H9 (cell line): Measurements from ENCODE around the gene BBS1. TPM values are rescaled to one million over a fixed set of nuclear protein-coding genes. Genes with fewer than 3 reads are reported as not detected.
A peak's percentile ranks its signal among the peaks of the same experiment; 100 is the strongest.

Experiments
- DNase-seq: peaks from one replicate; pipeline ENCODE4 v3.0.0-alpha.2; 2017
- H2AFZ ChIP-seq: one replicate; pipeline ENCODE4 v1.6.1; 2013; ENCODE audit warnings: mild to moderate bottlenecking, low read length, control low read depth, moderate library complexity
- H2AK5ac ChIP-seq: 2 replicates; pipeline ENCODE4 v1.6.1; 2013; ENCODE audit warnings: low read length, control low read depth, mixed read lengths; ENCODE audit not compliant: insufficient read length
- H2BK120ac ChIP-seq: one replicate; pipeline ENCODE4 v1.6.1; 2013; ENCODE audit warnings: low read depth, mild to moderate bottlenecking, low read length, control low read depth, inconsistent platforms; ENCODE audit not compliant: poor library complexity, severe bottlenecking
- H2BK12ac ChIP-seq: 2 replicates; pipeline ENCODE4 v1.6.1; 2013; ENCODE audit warnings: low read length, control low read depth, mixed read lengths, low read depth; ENCODE audit not compliant: insufficient read length
- H2BK15ac ChIP-seq: 2 replicates; pipeline ENCODE4 v1.6.1; 2013; ENCODE audit warnings: low read depth, low read length, control low read depth
- H2BK20ac ChIP-seq: one replicate; pipeline ENCODE4 v1.6.1; 2013; ENCODE audit warnings: low read depth, mild to moderate bottlenecking, low read length, control low read depth, inconsistent platforms; ENCODE audit not compliant: poor library complexity, severe bottlenecking
- H2BK5ac ChIP-seq: 2 replicates; pipeline ENCODE4 v1.6.1; 2013; ENCODE audit warnings: low read length, control low read depth, mixed read lengths; ENCODE audit not compliant: insufficient read length
- H3K14ac ChIP-seq: 2 replicates; pipeline ENCODE4 v1.6.1; 2013; ENCODE audit warnings: low read length, control low read depth; ENCODE audit not compliant: insufficient read depth
- H3K18ac ChIP-seq: 2 replicates; pipeline ENCODE4 v1.6.1; 2013; ENCODE audit warnings: low read depth, mild to moderate bottlenecking, mixed read lengths, low read length, control low read depth; ENCODE audit not compliant: insufficient read length
- H3K23ac ChIP-seq: 2 replicates; pipeline ENCODE4 v1.6.1; 2013; ENCODE audit warnings: low read length, control low read depth, mixed read lengths, low read depth; ENCODE audit not compliant: insufficient read length
- H3K23me2 ChIP-seq: 2 replicates; pipeline ENCODE4 v1.6.1; 2013; ENCODE audit warnings: low read depth, mild to moderate bottlenecking, mixed read lengths, low read length, control low read depth; ENCODE audit not compliant: insufficient read length, poor library complexity, severe bottlenecking
- H3K27ac ChIP-seq: 2 replicates; pipeline ENCODE4 v1.5.1; 2013; ENCODE audit warnings: low read length, control low read depth, mixed read lengths, low read depth; ENCODE audit not compliant: insufficient read length
- H3K27me3 ChIP-seq: 2 replicates; pipeline ENCODE4 v1.6.1; 2013; ENCODE audit warnings: low read length, control low read depth, inconsistent platforms; ENCODE audit not compliant: insufficient read depth
- H3K4ac ChIP-seq: 2 replicates; pipeline ENCODE4 v1.6.1; 2013; ENCODE audit warnings: low read depth, mild to moderate bottlenecking, control low read depth, inconsistent platforms, low read length, moderate library complexity
- H3K4me1 ChIP-seq: 2 replicates; pipeline ENCODE4 v1.6.1; 2013; ENCODE audit warnings: low read length, control low read depth, inconsistent platforms; ENCODE audit not compliant: insufficient read depth
- H3K4me2 ChIP-seq: 2 replicates; pipeline ENCODE4 v1.6.1; 2013; ENCODE audit warnings: low read length, control low read depth, mixed read lengths; ENCODE audit not compliant: insufficient read length, insufficient read depth
- H3K56ac ChIP-seq: 2 replicates; pipeline ENCODE4 v1.6.1; 2013; ENCODE audit warnings: low read depth, mild to moderate bottlenecking, mixed read lengths, low read length, control low read depth; ENCODE audit not compliant: insufficient read length
- H3K79me1 ChIP-seq: 2 replicates; pipeline ENCODE4 v1.6.1; 2013; ENCODE audit warnings: low read depth, mild to moderate bottlenecking, moderate library complexity, low read length, control low read depth, inconsistent platforms; ENCODE audit not compliant: insufficient read depth, poor library complexity, severe bottlenecking
- H3K79me2 ChIP-seq: 2 replicates; pipeline ENCODE4 v1.6.1; 2013; ENCODE audit warnings: low read length, control low read depth, inconsistent platforms; ENCODE audit not compliant: insufficient read depth
- H3K9ac ChIP-seq: 2 replicates; pipeline ENCODE4 v1.6.1; 2013; ENCODE audit warnings: low read length, control low read depth, mixed read lengths; ENCODE audit not compliant: insufficient read length; ENCODE audit errors: extremely low read depth
- H3K9me3 ChIP-seq: one replicate; pipeline ENCODE4 v1.6.1; 2013; ENCODE audit warnings: low read depth, low read length, inconsistent platforms; ENCODE audit not compliant: control insufficient read depth
- H3T11ph ChIP-seq: one replicate; pipeline ENCODE4 v1.6.1; 2013; ENCODE audit warnings: mild to moderate bottlenecking, low read length, control low read depth, inconsistent platforms
- H4K20me1 ChIP-seq: one replicate; pipeline ENCODE4 v1.6.1; 2013; ENCODE audit not compliant: control insufficient read depth, insufficient read length, insufficient read depth
- H4K5ac ChIP-seq: 2 replicates; pipeline ENCODE4 v1.6.1; 2013; ENCODE audit warnings: low read depth, mild to moderate bottlenecking, mixed read lengths, low read length, control low read depth; ENCODE audit not compliant: insufficient read length
- H4K8ac ChIP-seq: replicated peaks from 2 replicates; pipeline ENCODE4 v1.6.1; 2013; ENCODE audit warnings: low read length, control low read depth, mixed read lengths, low read depth; ENCODE audit not compliant: insufficient read length
- H4K91ac ChIP-seq: 2 replicates; pipeline ENCODE4 v1.6.1; 2013; ENCODE audit warnings: low read depth, mild to moderate bottlenecking, moderate library complexity, mixed read lengths, low read length, control low read depth; ENCODE audit not compliant: insufficient read length
- H3K27ac Mint-ChIP-seq, 3 experiments: 2 replicates in 2 of 3; 3 replicates in 1 of 3; pipeline ENCODE4 v1.8.0; 2020 to 2021; ENCODE audit warnings: mixed read lengths in 3 of 3, mild to moderate bottlenecking in 1 of 3, moderate library complexity in 1 of 3
- H3K27me3 Mint-ChIP-seq: 2 replicates; pipeline ENCODE4 v1.8.0; 2021; ENCODE audit warnings: low read depth, mild to moderate bottlenecking, moderate library complexity, mixed read lengths
- H3K36me3 Mint-ChIP-seq, 3 experiments: 2 replicates in 2 of 3; 3 replicates in 1 of 3; pipeline ENCODE4 v1.8.0; 2020 to 2021; ENCODE audit warnings: low read depth in 3 of 3, mixed read lengths in 3 of 3; ENCODE audit not compliant: insufficient read depth in 1 of 3
- H3K4me1 Mint-ChIP-seq, 2 experiments: 2 replicates each; pipeline ENCODE4 v1.8.0; 2020; ENCODE audit warnings: mixed read lengths in 2 of 2
- H3K4me3 Mint-ChIP-seq, 2 experiments: 2 replicates in 1 of 2; 3 replicates in 1 of 2; pipeline ENCODE4 v1.8.0; 2020 to 2021; ENCODE audit warnings: mild to moderate bottlenecking in 2 of 2, mixed read lengths in 2 of 2, moderate library complexity in 1 of 2
- H3K9me3 Mint-ChIP-seq, 2 experiments: 2 replicates in 1 of 2; 3 replicates in 1 of 2; pipeline ENCODE4 v1.8.0; 2020; ENCODE audit warnings: mild to moderate bottlenecking in 2 of 2, mixed read lengths in 2 of 2, moderate library complexity in 1 of 2
- WGBS: extraction: QIAGEN DNeasy Blood & Tissue Kit; methylation state at CpG from one replicate; pipeline ENCODE4 v1.1.7; 2013; ENCODE audit warnings: missing lambda C conversion rate, low lambda C conversion rate, mixed read lengths; ENCODE audit not compliant: insufficient read length; ENCODE audit errors: extremely low coverage; 5-methylcytosine and 5-hydroxymethylcytosine counted together
- total RNA-seq: library from RNA; stranded (reverse); gene quantifications from 2 replicates; pipeline ENCODE4 v1.2.1, GENCODE V29; 2021
- TF ChIP-seq, protein P1 (sequence below): fragments of 200-600 bp; sonication (generic); conservative IDR thresholded peaks from 3 replicates; pipeline ENCODE4 v1.8.0; 2021; ENCODE audit warnings: antibody characterized with exemption, mild to moderate bottlenecking

Gene BBS1
- total RNA-seq, 1 experiment from 2014 or later = 27.2 TPM

DNA sequence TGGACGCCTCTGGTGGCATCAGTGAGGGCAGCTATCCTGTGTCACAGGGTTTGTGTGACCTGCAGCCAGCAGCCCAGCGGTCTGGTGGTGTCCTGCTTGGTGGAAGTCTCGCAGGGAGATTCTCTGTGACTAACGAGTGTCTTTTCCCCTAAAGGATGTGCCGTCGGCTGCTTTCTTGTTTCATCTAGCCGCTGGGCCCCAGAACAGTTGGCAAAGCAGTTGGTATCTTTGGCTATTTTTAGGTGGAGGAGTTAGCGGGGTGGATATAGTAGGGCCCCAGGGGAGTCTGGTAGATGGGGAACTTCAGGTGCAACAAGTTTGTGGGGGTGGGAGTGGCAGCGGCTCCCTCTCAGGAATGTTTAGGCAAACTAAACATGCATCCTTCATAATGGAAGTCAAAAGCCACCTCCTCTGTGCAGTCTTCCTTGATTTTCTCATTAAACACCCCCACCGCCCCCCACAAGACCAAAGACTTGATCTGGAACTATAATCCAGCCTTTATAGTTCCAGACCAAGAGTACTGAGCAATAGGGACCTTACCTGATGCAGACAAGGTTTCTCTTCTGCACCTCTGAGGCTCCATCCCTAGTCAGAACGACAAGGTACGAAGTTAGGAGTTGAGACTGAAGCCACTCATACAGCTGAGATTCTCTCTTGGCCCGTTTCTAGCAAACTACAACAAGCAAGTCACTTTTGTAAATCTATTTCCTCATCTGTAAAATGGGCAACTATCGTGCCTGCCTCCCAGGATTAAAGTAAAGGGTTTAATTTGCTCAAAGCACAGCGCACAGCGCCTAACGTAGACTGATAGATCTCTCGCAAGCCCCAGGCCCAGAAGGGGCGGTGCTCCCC is 44.8 kb upstream of the BBS1 start:
- Histone ChIP-seq H3K27ac (no peak overlapping the region), H2BK120ac (no peak overlapping the region), H2AFZ (no peak overlapping the region), H3K56ac (no peak overlapping the region), H3K4me2 (peak overlapping the region; percentile 71), H3K9me3 (no peaks in the 10 kb centered on the region), H3K18ac (no peak overlapping the region), H3K23ac (no peak overlapping the region), H3K23me2 (peaks cover 6% of the 10 kb centered on the region), H2BK15ac (no peak overlapping the region), H4K8ac (no peak overlapping the region), H3K4me1 (no peaks in the 10 kb centered on the region; the same call in 1 of the 2 replicates), H4K20me1 (no peaks in the 10 kb centered on the region), H3K4ac (no peak overlapping the region), H3K79me2 (no peaks in the 10 kb centered on the region), H2BK20ac (no peak overlapping the region), H2AK5ac (no peak overlapping the region), H3T11ph (no peak overlapping the region), H3K9ac (peak overlapping the region; percentile 9), H3K79me1 (no peaks in the 10 kb centered on the region), H4K5ac (no peak overlapping the region), H2BK12ac (no peak overlapping the region), H3K14ac (no peak overlapping the region), H4K91ac (no peak overlapping the region), H3K27me3 (no peaks in the 10 kb centered on the region), H2BK5ac (no peak overlapping the region)
- Mint-ChIP-seq H3K4me3 (peak overlapping the region; percentile 82 to 90), H3K36me3 (peaks cover 0 to 29% (median 7%) of the 10 kb centered on the region in 3 experiments; a peak in 5 of 7 replicates), H3K9me3 (peaks cover 16 to 27% of the 10 kb centered on the region in 2 experiments; a peak in 4 of 5 replicates), H3K27me3 (peaks cover 8% of the 10 kb centered on the region), H3K27ac (peak overlapping the region; percentile 93 to 94 (median 93); a peak in 6 of 7 replicates), H3K4me1 (peaks cover 21 to 36% of the 10 kb centered on the region in 2 experiments)
- TF ChIP-seq, protein P1, sequence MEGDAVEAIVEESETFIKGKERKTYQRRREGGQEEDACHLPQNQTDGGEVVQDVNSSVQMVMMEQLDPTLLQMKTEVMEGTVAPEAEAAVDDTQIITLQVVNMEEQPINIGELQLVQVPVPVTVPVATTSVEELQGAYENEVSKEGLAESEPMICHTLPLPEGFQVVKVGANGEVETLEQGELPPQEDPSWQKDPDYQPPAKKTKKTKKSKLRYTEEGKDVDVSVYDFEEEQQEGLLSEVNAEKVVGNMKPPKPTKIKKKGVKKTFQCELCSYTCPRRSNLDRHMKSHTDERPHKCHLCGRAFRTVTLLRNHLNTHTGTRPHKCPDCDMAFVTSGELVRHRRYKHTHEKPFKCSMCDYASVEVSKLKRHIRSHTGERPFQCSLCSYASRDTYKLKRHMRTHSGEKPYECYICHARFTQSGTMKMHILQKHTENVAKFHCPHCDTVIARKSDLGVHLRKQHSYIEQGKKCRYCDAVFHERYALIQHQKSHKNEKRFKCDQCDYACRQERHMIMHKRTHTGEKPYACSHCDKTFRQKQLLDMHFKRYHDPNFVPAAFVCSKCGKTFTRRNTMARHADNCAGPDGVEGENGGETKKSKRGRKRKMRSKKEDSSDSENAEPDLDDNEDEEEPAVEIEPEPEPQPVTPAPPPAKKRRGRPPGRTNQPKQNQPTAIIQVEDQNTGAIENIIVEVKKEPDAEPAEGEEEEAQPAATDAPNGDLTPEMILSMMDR = no peak
- no CpG with 5 or more reads among the region's 19 CpGs for WGBS
- DNase-seq = no peak
